Stimulated activated CD8-positive, alpha-beta memory T cell treated with anti-CD3 and anti-CD28 coated beads, Interleukin-15, amount 100 ng/mL, for 1 hour (primary cell): ENCODE data around the gene KIFC3.
"Not testable (repeated sequence)": the region's sequence is repeated elsewhere in the genome, so short reads cannot be mapped to it uniquely, and the experiment has no call there.

ENCODE experiments used
- DNase-seq: peaks from one replicate; pipeline ENCODE4 v3.0.0-alpha.2; 2020; ENCODE audit warnings: low read depth

Gene KIFC3

GRCh38 chr16:57824888-57825287 lies 22.6 kb upstream of the KIFC3 start:
- DNase-seq, result no peak

GRCh38 chr16:57823836-57824235 lies 21.5 kb upstream of the KIFC3 start:
- no peak for DNase-seq

GRCh38 chr16:57822856-57823255 lies 20.6 kb upstream of the KIFC3 start:
- DNase-seq, result no peak

- no peak for DNase-seq
Measured at GRCh38 chr16:57822018-57822553, 19.8 kb upstream of the KIFC3 start.

GRCh38 chr16:57821149-57821971 lies 19.1 kb upstream of the KIFC3 start:
- DNase-seq, result no peak

GRCh38 chr16:57818377-57819064 lies 16.2 kb upstream of the KIFC3 start:
- DNase-seq, result no peak

GRCh38 chr16:57817680-57818079 lies 15.4 kb upstream of the KIFC3 start:
- DNase-seq, result no peak

- no peak for DNase-seq
Measured at GRCh38 chr16:57815987-57816745, 13.9 kb upstream of the KIFC3 start.

- DNase-seq, result no peak
Measured at GRCh38 chr16:57814896-57815295, 12.6 kb upstream of the KIFC3 start.

- DNase-seq, result no peak
Measured at GRCh38 chr16:57813466-57813865, 11.2 kb upstream of the KIFC3 start.

- not testable (repeated sequence) for DNase-seq
Measured at GRCh38 chr16:57811340-57811739, 9.0 kb upstream of the KIFC3 start.

GRCh38 chr16:57810197-57811031 lies 8.1 kb upstream of the KIFC3 start:
- peak; percentile 56 for DNase-seq

GRCh38 chr16:57809276-57810196 lies 7.2 kb upstream of the KIFC3 start:
- DNase-seq, result no peak

GRCh38 chr16:57808589-57809228 lies 6.4 kb upstream of the KIFC3 start:
- no peak for DNase-seq

GRCh38 chr16:57807968-57808528 lies 5.8 kb upstream of the KIFC3 start:
- peak; percentile 33 for DNase-seq

- no peak for DNase-seq
Measured at GRCh38 chr16:57807252-57807967, 5.1 kb upstream of the KIFC3 start.

GRCh38 chr16:57805176-57805575 lies 2.9 kb upstream of the KIFC3 start:
- DNase-seq, result no peak

- no peak for DNase-seq
Measured at GRCh38 chr16:57804111-57804837, 2.0 kb upstream of the KIFC3 start.
